ENCODE results near the gene IRF2BP1.

- no peak for TF ChIP-seq POLR2A (IDR thresholded peaks at IDR 0.05)
- no peak for TF ChIP-seq CTCF (IDR thresholded peaks at IDR 0.05)
Observed at GRCh38 chr19:45901432-45901911, 15.5 kb upstream of the IRF2BP1 start.
